Kidney epithelial cell (primary cell): ENCODE data around the gene HES5. TPM values are rescaled to one million over a fixed set of nuclear protein-coding genes. Genes with fewer than 3 reads are reported as not detected.

ENCODE experiments used
- DNase-seq: peaks from one replicate; pipeline ENCODE4 v3.0.0-alpha.2; 2010; ENCODE audit warnings: low read depth
- H3K27me3 ChIP-seq: 2 replicates; pipeline ENCODE4 v1.6.0; 2011; ENCODE audit warnings: low read length; ENCODE audit not compliant: control insufficient read depth, insufficient read depth
- H3K36me3 ChIP-seq: 2 replicates; pipeline ENCODE4 v1.5.1; 2011; ENCODE audit warnings: low read length; ENCODE audit not compliant: control insufficient read depth, insufficient read depth
- H3K4me3 ChIP-seq: 2 replicates; pipeline ENCODE4 v1.5.1; 2011; ENCODE audit warnings: low read depth, mild to moderate bottlenecking, control low read depth, low read length
- total RNA-seq: library from RNA; depleted of rRNA; stranded (reverse); fragments of >200 nt; gene quantifications from 2 replicates; pipeline ENCODE4 v1.2.3, GENCODE V29; 2015
- TF ChIP-seq, protein P1 (sequence below): IDR thresholded peaks from 2 replicates; pipeline ENCODE4 v1.5.1; 2011; ENCODE audit warnings: mild to moderate bottlenecking, moderate library complexity, low read length, control low read depth, inconsistent platforms; ENCODE audit not compliant: insufficient read depth, poor library complexity, severe bottlenecking

Gene HES5
- total RNA-seq, 1 donor from 2014 or later, result 0.71 TPM

DNA sequence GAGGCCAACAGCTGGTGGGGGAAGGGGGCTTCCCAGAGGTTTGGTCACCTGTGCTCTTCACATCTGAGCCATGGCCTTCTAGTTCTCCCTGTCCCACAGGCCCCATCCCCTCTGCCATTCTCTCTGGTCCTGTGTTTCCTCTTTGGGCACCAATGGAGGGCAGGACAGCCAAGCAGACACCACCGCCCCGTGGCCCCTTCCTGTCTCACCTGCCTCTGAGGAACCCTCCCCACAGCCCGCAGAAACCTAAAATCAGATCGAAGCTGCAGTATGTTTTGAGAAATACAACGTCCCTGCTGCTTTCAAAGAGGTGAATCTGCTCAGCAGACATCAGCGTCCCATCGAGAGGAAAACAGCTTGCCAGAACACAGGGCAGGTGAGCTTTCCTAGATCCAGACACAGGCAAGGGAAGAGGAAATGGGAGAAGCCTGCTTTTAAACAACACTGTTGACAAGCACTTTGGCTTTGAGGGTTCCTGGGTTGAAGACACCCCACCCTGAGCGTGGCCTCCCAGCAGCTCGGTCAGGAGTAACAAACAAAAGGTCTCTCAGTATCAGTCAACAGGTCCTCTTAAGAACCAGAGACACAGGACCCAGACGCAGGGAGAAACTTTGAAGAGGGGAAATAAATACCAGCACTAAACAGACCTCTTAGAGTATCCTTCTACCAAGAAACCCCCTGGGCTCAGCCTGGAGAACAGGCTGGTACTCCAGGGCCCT is 6.0 kb downstream of the HES5 start:
- H3K36me3 ChIP-seq, result no peaks in the 10 kb centered on the region
- DNase-seq, result no peak
- TF ChIP-seq, protein P1, sequence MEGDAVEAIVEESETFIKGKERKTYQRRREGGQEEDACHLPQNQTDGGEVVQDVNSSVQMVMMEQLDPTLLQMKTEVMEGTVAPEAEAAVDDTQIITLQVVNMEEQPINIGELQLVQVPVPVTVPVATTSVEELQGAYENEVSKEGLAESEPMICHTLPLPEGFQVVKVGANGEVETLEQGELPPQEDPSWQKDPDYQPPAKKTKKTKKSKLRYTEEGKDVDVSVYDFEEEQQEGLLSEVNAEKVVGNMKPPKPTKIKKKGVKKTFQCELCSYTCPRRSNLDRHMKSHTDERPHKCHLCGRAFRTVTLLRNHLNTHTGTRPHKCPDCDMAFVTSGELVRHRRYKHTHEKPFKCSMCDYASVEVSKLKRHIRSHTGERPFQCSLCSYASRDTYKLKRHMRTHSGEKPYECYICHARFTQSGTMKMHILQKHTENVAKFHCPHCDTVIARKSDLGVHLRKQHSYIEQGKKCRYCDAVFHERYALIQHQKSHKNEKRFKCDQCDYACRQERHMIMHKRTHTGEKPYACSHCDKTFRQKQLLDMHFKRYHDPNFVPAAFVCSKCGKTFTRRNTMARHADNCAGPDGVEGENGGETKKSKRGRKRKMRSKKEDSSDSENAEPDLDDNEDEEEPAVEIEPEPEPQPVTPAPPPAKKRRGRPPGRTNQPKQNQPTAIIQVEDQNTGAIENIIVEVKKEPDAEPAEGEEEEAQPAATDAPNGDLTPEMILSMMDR, result no peak
- H3K27me3 ChIP-seq, result peaks cover 6% of the 10 kb centered on the region
- H3K4me3 ChIP-seq, result no peak overlapping the region

DNA sequence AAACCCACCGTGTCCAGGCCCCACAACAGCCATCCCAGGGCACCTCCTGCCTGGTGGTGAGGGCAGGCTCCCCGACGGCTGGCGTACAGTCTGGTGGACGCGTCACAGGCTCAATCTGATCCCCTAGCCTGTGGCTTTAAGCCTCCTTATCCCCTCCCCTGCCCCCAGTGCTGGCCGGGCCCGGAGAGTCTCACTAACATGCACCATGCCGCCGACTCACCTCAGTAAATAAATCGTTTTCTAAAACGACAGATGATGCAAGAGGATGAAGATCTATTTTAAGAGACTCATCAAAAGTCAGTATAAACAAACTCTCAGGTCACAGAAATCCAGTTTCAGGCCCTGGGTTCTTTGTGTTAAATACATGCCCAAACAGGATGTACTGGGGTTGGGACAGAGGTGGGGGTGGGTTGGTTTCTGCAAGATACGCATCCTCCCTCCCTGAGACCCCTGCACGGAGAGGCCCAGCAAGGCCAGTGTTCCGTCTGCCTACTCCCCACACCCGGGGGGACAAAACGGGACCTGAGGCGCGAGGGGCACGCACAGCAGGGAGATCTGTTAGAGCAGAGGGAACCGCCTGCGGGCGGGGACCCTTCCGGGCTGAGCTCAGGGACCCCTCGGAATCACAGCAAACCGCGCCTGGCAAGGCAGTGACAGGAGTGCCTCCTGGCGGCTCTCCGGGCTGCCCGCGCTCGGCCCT is 6.7 kb downstream of the HES5 start:
- no peaks in the 10 kb centered on the region for H3K36me3 ChIP-seq
- no peaks in the 10 kb centered on the region for H3K27me3 ChIP-seq
- DNase-seq, result no peak
- TF ChIP-seq, protein P1, result no peak
- H3K4me3 ChIP-seq, result no peak overlapping the region

DNA sequence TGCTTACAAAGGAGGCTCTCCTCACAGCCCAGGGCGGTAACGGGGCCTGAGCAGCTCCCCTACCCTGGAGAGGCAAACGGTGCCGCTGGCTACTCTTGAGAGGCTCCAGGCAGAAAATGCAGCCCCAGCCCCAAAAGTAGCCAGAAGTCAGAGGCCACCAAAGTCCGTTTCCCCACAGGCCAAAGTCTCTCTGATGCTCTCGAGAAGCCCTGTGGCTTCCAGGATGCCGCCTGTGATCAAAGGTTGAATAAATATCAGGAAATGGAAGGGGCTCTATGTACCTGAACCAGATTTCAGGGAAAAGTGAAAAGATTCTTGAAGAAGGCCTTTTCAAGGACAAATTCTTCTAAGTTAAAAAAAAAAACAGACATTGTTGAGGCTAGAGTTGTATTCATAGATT is 7.8 kb downstream of the HES5 start:
- DNase-seq, result no peak
- Histone ChIP-seq H3K36me3 (no peaks in the 10 kb centered on the region), H3K27me3 (no peaks in the 10 kb centered on the region), H3K4me3 (no peak overlapping the region)
- TF ChIP-seq, protein P1, result no peak

DNA sequence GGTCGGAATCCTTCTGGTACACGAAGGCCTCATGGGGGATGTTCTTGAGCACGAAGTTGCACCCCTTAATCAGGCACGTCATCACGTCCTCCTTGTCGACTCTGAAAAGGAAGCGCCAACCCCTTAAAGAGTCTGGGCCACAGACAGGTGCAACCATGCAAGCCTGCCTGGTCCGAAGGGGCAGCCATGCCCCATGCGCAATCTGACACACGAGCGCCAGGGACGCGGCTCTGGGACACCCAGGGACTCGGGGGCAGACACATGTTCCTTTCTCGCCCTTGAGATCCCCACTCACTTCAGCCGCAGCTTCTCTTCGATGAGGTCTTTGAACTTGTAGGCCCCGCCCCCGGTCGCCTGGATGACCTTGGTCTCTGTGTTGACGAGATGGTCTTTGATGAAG is 9.3 kb downstream of the HES5 start:
- peaks cover 1% of the 10 kb centered on the region for H3K36me3 ChIP-seq
- DNase-seq, result no peak
- TF ChIP-seq, protein P1, result no peak

DNA sequence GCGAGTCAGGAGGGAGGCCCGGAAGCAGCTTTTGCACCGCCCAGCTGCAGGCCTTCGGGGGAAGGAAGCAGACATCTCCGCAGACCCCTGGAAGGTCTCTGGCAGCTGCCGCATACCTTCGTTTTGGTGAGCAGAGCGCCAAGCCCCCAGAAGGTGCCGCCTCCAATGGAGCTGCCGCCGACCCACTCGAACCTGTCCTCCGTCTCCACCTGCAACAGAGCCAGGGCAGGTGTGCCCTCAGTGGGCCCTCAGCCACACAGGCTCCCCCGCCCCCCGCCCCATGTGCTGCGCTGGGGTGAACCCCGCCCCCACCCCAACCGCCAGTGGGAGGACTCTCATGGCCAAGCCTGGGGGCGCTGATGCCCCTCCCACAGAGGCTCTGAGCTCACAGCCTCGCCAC is 9.9 kb downstream of the HES5 start:
- no peak for DNase-seq
- Histone ChIP-seq H3K27me3 (no peaks in the 10 kb centered on the region), H3K4me3 (no peak overlapping the region), H3K36me3 (peaks cover 1% of the 10 kb centered on the region)
- TF ChIP-seq, protein P1, result no peak

More for the DNA sequence above, 9.3 kb downstream of the HES5 start:
- Histone ChIP-seq H3K4me3 (no peak overlapping the region), H3K27me3 (no peaks in the 10 kb centered on the region)

DNA sequence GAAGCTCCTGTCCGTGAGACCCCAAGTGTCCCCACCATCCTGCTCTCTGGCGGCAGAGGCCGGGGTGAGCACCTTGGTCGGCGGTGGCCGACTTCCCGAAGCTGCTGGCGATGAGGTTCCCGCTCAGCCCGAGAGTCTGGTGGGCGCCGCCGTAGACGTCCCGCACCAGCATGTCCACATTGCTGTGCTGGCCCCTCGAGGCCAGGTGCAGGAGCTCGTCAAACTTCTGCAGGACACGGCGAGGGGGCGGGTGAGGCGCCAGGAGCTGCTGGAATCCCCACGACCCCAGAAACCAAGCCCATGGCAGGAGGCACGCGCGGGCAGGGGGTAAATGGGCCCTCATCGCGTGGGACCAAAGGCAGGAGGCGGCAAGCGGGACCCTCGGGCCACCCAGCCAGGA is 10.3 kb downstream of the HES5 start:
- H3K27me3 ChIP-seq, result no peaks in the 10 kb centered on the region
- TF ChIP-seq, protein P1, result no peak
- H3K4me3 ChIP-seq, result no peak overlapping the region
- peaks cover 1% of the 10 kb centered on the region for H3K36me3 ChIP-seq
- no peak for DNase-seq
